GM10847 (cell line): ENCODE results near the gene DAP.

Experiments
- POLR2A ChIP-seq: IDR thresholded peaks from 2 replicates; pipeline ENCODE4 v1.6.1; 2011; ENCODE audit not compliant: insufficient read length; ENCODE audit errors: extremely low read depth

Gene DAP

DNA sequence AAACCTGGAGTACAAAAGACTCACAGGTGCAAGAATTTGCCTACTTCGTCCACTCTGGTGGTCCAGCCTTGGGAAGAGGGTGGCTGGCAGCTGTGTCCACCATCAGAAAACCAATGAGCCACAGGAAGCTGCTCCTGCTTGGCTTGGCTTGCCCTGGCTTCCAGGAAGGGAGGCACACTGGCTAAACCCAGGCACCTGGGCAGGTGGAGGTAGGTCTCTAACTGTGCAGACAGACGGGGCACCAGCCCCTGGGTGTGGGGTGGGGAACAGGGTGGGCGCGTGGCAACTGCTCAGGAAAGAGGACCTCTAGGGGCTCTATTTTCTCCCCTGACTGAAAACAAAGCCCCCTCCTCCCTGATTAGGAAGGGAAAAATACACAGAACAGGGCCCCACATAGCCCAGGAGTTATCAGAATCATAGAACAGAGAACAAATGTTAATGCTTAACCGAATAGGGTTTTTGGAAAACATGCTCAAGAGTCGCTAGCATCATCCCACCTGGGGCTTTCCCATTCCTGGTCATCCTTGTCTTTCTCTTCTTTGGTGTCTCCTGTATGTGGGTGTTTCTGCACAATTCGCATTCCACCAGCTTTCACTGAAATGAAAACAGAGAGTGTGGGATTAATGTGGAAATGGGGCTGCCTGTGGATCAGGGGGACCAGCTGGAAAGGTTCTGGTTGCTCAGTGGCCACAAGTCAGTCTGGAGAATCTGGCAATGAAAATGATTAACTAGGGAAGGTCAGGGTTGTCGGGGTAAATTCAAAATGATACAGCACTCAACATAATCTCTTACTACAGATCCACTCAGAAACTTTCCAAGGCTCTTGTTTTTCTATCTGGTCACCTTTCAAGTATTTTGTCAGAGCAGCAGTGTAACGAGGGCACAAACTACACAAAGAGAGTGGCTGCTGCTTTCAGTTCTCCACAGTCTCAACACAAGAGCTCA lies 13.1 kb downstream of the DAP start:
- TF ChIP-seq POLR2A: no peak

DNA sequence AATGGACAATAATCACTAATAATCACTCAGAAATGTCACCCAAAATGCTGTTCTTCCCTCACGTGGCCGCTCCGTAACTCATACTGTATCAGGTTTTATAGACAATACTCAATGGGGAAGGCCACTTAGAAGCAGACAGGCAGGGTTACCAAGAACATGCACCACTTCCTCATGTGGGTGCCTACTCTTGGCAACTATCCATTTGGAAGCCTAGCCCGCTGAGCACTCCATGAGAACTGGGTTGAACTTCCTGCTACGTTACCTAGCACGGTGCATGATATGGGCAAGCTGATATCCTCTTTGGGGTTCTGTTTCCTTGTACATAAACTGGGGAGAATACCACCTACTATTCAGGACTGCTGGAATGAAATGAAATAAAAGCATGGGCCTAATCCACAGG lies 14.3 kb downstream of the DAP start:
- no peak for TF ChIP-seq POLR2A

DNA sequence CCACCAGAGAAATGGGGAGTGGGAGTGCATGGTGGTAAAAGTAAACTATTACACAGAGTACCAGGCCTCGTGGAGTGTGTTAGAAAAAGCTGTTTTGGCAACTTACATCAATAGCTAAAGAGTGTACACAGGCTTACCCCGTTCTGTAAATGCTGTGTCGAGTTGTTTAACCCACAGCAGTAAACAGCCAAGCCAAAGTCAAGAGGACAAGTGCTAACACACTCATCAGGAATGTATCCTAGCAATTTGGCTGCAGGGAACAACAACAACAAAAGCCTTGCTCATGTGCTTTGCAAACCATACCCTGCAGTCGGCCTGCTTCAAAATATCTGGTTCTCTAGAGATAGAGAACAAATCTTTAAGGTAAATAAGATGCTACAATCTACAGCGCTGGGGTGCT lies 15.9 kb downstream of the DAP start:
- no peak for TF ChIP-seq POLR2A

DNA sequence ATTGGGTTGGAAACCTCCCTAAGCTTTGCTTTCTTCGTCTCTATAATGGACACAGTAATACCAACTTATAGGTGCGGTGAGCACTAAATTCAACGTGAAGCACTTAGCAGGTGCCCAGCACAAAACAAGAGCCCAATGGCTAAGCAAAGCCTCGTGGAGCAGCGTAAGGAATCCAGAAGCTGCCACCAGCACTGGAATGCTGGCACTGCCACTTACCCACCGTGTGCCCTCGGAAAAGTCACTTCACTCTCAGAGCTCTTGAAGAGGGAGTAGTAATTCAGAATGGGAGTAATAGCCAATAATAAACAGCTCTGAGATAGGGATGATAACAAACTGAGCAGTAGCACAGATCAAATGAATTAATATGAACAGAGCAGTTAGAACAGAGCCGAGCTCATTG lies 16.4 kb downstream of the DAP start:
- TF ChIP-seq POLR2A: no peak

DNA sequence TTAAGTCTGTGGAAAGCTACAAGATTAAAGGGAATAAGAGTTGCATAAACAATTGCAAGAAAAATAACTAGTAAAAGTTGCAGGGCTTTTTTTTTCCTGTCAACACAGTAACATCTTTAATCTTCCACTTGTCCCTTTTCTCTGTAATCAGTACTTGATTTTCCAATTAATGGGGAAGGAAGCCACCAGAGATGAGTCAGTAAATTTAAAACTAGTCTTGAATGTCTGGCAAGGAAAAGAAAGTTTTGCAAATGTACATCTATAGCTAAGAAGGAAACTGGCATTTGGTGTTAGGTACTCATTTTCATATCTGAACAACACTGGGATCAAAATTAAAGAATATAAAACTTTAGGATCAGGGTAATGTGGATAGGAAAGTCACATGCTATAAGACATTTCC lies 17.1 kb downstream of the DAP start:
- no peak for TF ChIP-seq POLR2A

DNA sequence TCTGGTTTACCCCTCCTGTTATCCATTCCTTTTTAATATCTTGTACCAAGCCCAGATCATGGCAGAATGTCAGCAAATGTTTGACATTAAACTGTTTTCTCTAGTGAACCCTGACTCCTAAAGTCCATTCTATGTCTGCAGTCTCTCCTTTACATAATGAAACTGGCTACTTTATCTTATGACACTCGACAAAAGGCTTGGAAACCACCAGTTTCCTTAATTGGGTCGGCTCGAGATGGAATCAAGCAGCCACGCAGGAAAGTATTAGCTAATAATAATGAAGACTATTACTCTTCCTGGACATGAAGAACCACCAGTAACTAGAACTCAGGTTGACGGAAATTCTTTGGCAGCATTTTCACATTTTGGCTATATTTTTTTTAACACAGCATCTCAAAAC lies 17.5 kb downstream of the DAP start:
- TF ChIP-seq POLR2A: no peak

DNA sequence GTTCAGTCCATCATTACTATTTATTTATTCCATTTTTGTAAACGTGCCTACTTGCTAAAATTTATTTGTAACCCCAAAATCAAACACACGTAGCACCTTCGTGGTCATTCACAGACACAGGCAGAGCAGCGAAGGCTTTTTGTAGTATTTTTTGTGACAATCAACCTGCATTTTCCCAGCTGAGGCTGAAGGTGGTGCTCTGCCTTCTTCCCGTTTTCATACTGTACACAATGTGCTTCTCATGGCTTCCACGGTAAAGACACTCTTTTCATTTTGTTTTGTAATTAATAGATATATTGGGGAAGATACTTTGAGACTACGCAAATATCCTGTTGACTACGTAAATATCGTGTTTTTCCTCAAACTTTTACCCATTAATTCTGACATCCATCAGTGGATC lies 19.4 kb downstream of the DAP start:
- no peak for TF ChIP-seq POLR2A

DNA sequence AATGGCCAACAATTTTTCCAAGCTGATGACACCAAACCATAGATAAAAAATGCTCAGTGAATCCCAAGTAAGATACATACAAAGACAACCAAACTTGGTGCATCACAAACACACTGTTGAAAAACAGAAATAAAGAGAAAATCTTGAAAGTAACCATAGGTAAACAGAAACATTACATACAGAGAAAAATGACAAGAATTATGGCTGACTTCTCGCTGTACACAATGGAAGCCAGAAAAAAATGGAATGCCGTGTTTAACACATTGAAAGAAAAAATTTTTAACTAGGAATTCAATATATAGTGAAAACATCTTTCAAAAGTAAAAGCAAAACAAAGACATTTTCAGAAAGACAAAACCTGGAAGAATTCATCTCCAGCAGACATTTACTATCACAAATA lies 20.6 kb downstream of the DAP start:
- no peak for TF ChIP-seq POLR2A

DNA sequence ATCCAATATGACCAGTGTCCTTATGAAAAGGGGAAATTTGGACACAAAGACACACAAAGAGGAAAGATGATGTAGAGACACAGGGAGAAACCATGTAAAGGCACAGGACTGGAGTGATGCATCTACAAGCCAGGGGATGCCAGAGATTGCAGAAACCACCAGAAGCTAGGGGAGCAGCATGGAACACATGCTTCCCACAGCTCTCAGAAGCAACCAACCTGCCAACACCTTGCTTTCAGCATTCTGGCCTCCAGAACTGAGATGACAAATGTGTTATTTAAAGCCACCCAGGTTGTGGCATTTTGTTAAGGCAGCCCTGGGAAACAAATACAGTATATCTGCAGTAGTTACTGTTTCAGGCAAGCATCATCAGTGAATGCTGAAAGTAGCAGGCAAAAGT lies 23.2 kb downstream of the DAP start:
- no peak for TF ChIP-seq POLR2A

DNA sequence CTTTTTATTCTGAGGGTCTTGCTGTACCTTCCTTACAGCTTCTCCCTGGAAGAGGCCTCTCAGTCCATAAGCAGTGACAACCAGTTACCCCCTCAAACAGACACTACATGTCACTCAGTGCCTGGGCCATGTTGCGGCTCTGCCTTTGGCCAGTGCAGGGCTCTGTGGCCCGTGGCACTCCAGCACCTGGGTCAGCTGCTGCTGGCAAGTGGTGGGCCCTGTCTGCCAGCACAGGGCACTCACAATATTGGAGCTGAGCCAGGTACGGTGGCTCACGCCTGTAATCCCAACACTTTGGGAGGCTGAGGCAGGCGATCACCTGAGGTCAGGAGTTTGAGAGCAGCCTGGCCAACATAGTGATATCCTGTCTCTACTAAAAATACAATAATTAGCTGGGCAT lies 24.2 kb downstream of the DAP start:
- TF ChIP-seq POLR2A: no peak

DNA sequence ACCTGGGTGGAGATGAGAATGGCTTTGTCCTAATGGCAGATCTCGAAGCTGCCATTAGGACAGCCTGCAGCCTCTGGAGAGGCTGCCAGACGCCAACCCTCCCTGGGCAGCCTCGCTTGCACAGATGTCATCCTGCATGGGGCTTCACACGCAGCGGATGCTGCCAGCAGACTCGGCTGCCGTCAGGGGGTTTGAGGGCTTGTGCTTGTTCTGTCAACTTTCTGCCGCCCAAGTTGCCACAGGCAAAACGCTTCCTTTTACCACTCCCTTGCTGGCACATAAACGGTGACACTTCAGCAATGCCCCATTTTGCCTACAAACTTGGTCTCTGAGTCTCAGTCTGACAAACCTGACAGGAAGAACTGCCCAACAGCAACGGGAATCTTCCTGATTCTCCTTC lies 24.7 kb downstream of the DAP start:
- TF ChIP-seq POLR2A: no peak

DNA sequence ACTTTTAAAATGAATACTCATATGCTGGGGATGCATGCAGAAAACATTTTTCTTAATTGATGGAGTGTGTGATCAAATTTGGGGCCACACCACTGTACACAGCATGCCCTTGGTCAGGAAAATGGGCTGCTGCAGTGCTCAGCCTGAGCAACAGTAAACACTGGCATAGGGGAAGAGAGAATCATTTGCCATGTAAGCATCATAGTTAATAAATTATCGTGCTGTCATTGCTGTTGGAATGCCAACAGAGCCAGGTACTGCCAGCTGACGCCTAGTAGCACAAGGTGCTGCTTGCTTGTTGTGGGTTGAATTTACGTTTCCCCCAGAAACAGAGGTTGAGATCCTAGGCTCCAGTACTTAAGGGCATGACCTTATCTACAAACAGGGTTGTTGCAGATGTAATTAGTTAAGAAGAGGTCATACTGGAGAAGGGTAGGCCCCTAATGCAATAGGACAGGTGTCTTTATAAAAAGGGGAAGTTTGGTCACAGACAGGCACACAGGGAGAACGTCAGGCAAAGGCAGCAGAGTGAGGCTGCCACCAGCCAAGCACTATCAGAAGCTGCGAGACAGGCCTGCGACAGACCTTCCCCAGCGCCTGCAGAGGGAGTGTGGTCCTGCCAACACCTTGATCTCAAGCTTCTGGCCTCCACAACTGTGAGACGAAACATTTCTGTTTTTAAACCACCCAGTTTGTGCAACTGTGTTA lies 25.3 kb downstream of the DAP start:
- no peak for TF ChIP-seq POLR2A

DNA sequence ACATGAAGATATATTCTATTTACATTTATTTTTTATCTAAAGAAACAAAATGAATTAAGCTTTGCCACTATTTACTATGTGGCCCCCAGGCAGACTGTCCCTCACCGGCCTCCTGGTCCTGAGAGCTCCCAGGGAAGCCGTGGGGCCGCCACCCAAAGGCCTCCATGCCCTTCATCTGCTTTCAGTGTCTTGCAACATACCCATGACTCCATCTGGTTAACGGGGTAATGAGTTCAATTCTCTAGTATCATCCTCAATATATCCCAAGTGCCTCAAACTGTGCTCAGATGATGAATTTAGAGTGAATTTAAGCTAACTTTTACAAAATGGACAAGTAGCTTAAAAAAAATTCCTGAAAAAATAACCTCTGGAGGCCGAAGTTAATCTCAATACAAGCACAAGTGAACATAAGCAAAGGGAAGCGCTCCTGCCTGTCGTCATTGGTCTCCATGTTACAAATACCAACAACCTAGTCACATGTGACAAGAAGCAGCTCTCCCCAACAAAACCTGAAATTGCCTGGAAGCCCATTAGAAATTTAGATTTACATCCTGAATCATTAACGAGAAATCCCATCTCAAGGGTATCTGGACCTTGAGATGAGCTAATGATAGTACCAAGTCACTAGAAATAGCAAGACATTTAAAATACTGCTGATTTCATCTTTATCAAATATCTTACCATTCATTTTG lies 26.1 kb downstream of the DAP start:
- no peak for TF ChIP-seq POLR2A

DNA sequence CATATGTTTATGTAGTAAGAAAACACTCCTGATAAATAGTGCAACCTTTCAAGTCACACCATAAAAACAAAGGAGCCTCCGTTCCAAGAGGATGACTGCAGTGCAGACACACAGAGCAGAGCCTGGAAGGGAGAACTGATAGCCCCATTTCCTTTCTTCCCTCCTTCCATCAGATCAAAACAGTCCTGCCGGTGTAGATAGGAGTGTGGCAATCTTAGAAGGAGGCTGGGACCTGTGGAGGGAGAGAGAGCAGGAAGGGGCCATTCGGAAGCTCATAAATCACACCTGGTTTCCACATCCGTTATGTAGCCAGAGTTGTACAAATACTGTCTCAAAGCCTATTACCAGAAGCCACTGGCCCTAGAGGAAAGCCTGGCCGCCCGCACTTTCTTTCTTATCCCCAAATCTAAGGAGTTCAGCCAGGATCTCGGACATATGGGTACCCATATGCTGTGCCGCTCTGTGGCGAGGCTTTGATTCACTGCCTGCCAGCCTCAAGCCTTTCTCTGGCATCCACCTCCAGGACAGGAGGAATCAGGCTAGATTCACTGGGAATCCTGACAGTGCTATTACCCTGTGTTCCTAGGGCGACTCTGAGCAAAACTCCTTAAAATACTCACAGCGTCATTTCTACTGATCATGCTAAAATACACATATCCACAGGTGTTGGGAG lies 26.9 kb downstream of the DAP start:
- TF ChIP-seq POLR2A: no peak

DNA sequence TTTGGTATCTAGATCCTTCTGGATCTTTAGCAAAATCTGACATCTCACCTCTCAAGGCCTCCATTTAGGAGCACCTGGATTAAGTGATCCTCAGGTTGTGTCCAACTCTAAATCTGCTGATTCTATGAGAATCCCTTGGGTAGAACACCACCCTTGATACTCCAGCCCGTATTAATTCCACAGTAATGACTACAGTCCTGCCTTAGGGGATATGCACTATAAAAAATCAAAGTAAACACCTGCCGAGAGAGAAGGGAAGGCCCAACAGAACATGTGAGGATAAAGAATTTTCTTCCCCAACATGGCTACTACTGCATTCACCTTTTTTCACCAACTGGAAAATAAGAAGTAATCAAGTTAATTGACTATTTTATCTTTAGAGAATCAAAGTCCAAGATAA lies 27.6 kb downstream of the DAP start:
- no peak for TF ChIP-seq POLR2A
